ENCODE data around the gene SH2D5.
A peak's percentile ranks its signal among the peaks of the same experiment; 100 is the strongest.

Gene SH2D5

GRCh38 chr1:20732588-20733359, at the start of gene SH2D5:
SH2D5 (minus strand) TSS chr1:20732703; CDS start chr1:20728044, 4,659 bp downstream.
- DNase-seq (ENCODE audit: low spot score): peak; percentile 69

- DNase-seq (ENCODE audit: low spot score): no peak
Observed at GRCh38 chr1:20775700-20776099, 43.2 kb upstream of the SH2D5 start.

GRCh38 chr1:20771780-20772179, 39.3 kb upstream of the SH2D5 start:
- no peak for DNase-seq (ENCODE audit: low spot score)

GRCh38 chr1:20770314-20771087, 38.0 kb upstream of the SH2D5 start:
- no peak for DNase-seq (ENCODE audit: low spot score)

- no peak for DNase-seq (ENCODE audit: low spot score)
Observed at GRCh38 chr1:20767271-20767670, 34.8 kb upstream of the SH2D5 start.

GRCh38 chr1:20763417-20763816, 30.9 kb upstream of the SH2D5 start:
- DNase-seq (ENCODE audit: low spot score): no peak

- DNase-seq (ENCODE audit: low spot score): no peak
Observed at GRCh38 chr1:20760322-20760721, 27.8 kb upstream of the SH2D5 start.

GRCh38 chr1:20753589-20753988, 21.1 kb upstream of the SH2D5 start:
- no peak for DNase-seq (ENCODE audit: low spot score)

GRCh38 chr1:20751462-20751990, 19.0 kb upstream of the SH2D5 start:
- DNase-seq (ENCODE audit: low spot score): no peak

GRCh38 chr1:20742671-20743070, 10.2 kb upstream of the SH2D5 start:
- no peak for DNase-seq (ENCODE audit: low spot score)

- DNase-seq (ENCODE audit: low spot score): no peak
Observed at GRCh38 chr1:20740781-20741180, 8.3 kb upstream of the SH2D5 start.

- DNase-seq (ENCODE audit: low spot score): no peak
Observed at GRCh38 chr1:20739225-20739624, 6.7 kb upstream of the SH2D5 start.

- no peak for DNase-seq (ENCODE audit: low spot score)
Observed at GRCh38 chr1:20735581-20736111, 3.1 kb upstream of the SH2D5 start.

GRCh38 chr1:20733360-20733975, 965 bp upstream of the SH2D5 start:
- no peak for DNase-seq (ENCODE audit: low spot score)

GRCh38 chr1:20732071-20732587, 374 bp downstream of the SH2D5 start:
- no peak for DNase-seq (ENCODE audit: low spot score)

GRCh38 chr1:20731057-20731991, 1.2 kb downstream of the SH2D5 start:
- DNase-seq (ENCODE audit: low spot score): no peak

GRCh38 chr1:20730690-20731056, 1.8 kb downstream of the SH2D5 start:
- DNase-seq (ENCODE audit: low spot score): no peak

GRCh38 chr1:20729990-20730689, 2.4 kb downstream of the SH2D5 start:
- DNase-seq (ENCODE audit: low spot score): no peak

GRCh38 chr1:20729155-20729931, 3.2 kb downstream of the SH2D5 start:
- no peak for DNase-seq (ENCODE audit: low spot score)

Measured in pons (tissue), 1 donor.